Activated gamma-delta T cell (primary cell): Measurements from ENCODE around the gene STAT5A.
"Not testable (repeated sequence)": the region's sequence is repeated elsewhere in the genome, so short reads cannot be mapped to it uniquely, and the experiment has no call there.

ENCODE experiments used
- DNase-seq: peaks from one replicate; lab custom pipeline; 2025; lab: John Stamatoyannopoulos, UW

Gene STAT5A

DNA sequence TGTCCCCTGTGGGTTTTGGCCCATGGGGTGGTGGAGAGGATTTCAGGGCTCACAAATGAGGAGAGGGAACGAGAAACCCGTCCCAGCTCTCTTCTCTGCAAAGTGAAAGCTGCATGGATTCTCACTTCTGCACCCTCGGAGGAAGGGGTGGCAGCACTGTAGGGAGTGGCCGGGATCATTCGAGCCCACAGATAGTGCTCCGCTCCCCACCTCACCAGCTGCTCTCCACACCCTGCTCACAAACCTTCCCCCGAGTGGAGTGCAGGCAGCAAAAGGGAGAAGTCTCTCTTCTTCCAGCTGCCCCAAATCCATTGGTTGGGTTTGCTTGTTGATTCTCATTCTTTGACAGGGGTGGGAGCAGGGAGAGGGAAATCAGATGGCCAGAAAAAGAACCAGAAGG, 20.1 kb downstream of the STAT5A start:
- DNase-seq: no peak

- no peak for DNase-seq
These were observed 20.8 kb downstream of the STAT5A start for GRCh38 chr17:42309142-42309541.

- DNase-seq: no peak
These were observed 21.9 kb downstream of the STAT5A start for GRCh38 chr17:42309986-42310786.

DNA sequence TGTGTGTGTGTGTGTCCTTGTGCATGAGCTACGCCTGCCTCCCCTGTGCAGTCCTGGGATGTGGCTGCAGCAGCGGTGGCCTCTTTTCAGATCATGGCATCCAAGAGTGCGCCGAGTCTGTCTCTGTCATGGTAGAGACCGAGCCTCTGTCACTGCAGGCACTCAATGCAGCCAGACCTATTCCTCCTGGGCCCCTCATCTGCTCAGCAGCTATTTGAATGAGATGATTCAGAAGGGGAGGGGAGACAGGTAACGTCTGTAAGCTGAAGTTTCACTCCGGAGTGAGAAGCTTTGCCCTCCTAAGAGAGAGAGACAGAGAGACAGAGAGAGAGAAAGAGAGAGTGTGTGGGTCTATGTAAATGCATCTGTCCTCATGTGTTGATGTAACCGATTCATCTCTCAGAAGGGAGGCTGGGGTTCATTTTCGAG, 22.5 kb downstream of the STAT5A start:
- no peak for DNase-seq

GRCh38 chr17:42311240-42312034, 23.1 kb downstream of the STAT5A start:
- no peak for DNase-seq

DNA sequence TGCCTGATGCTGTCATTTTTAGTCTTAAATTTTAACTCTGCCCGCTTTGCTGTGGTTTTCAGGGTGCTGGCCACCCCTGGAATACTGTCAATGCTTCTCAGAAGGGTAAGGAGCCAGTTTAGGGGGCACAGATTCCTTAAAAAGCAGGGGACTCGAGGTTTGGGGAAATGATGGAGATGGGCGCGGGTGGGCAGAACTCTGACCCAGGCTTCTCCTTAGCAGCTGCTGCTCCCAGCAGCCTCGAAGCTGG, 23.7 kb downstream of the STAT5A start:
- no peak for DNase-seq

GRCh38 chr17:42312285-42313130, 24.2 kb downstream of the STAT5A start:
- DNase-seq: peak; percentile 60

DNA sequence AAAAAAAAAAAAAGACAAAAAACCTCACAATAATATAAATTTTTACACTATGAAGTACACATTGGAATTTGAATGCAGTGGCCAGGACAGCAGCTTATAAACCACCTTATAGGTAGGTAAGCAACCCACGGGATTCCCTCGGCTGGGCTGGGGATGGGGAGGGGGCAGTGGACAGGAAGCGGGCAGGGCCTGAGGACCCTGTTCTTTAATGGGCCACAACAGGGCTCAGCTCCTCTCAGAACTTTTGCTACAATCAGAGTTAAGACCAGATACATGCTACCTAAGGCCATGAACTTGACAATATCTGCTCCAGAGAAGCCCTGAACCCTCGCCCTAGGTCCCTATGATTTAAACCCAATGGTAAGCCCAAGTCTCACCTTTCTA, 25.1 kb downstream of the STAT5A start:
- DNase-seq: no peak

DNA sequence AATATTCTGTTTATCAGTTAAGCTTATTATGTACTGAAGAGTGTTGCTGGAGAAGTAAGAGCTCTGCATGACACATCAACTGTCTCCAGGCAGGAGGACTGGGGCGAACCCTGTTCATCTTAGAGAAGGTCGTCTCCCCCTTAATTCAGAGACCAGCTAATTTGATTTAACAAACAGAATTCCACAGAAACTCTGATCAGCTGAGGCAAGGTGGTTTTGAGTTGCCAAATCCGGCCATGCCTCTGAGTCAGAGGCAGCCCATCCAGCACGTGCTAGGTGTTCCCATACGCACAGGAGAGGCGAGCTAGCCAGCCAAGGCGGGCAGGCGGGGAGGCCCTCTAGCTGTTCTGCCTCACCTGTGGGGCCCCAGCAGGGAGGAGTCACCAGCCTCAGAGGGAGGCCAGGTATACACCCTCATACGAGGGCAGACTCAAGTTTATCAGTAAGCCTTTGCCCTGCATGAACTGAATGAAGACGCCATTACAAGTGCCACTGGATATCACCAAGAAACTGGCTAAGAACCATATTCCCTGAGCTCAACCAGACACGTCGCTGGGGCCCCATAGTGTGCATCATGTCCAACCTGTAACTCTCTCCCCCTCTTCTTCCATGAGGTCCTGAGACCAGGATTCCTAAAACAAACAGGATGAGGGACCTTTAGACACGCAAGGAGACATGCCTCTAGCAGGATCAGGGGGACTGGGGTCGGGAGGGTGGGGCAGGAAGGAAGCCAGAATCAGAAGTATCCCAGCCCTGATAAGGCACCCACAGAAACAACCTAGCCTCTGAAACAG, 25.7 kb downstream of the STAT5A start:
- DNase-seq: no peak

DNA sequence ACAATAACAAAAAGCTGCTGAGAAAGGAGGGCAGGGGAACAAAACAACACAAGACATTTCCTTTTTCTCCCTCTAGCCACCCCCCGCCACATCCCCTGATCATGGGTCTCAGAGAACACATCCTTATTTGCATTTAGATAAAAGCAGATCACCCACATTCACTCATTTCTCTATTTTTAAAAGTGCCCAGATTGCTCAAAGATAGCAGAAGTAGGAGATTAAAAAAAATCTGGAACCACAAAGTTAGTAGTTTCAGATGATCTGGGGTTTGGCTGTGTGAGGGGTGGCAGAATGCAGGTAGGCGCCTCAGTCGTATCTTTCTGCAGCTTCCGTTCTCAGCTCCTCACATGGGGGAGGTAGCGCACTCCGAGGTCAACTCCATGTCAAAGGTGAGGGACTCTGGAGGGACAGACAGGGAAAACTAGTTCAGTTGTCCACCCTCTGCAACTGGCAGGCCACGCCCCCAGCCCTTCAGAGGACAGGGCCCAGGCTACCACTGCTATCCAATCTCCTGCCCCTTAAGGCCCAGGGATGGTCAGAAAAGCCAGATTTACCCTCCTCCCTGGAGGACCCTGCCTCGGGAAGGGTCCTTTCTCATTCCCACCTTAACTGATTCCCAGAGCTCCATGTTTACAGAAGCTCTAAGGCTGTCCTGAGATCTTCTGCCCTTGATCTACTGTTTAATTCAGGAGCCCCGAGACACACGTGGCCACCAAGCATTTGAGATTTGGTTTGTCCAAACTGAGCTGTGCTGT, 27.3 kb downstream of the STAT5A start:
- DNase-seq: no peak

DNA sequence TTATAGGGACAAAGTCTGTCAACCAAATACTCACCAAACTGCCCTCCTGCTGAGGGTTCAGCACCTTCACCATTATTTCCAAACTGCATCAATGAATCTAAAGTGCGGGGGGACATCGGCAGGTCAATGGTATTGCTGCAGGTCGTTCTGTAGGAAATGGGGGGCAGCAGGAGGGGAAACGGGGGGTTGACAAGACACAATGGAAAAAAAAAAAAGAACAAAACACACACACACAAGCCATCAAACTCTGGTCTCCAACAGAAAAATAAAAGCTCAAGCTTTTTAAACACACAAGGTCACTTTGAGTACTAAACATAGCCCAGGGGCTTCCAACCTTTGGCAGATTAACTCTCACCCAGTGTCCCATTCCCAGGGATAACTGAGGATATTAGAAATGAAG, 28.5 kb downstream of the STAT5A start:
- no peak for DNase-seq

GRCh38 chr17:42317266-42317845, 29.1 kb downstream of the STAT5A start:
- DNase-seq: no peak

DNA sequence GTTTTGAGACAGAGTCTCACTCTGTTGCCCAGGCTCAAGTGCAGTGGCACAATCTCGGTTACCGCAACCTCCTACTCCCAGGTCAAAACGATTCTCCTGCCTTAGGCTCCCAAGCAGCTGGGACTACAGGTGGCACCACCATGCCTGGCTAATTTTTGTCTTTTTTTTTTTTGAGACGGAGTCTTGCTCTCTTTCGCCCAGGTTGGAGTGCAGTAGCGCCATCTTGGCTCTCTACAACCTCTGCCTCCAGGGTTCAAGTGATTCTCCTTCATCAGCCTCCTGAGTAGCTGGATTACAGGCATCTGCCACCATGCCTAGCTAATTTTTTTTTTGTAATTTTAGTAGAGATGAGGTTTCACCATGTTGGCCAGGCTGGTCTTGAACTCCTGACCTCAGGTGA, 29.7 kb downstream of the STAT5A start:
- not testable (repeated sequence) for DNase-seq

- DNase-seq: no peak
These were observed 33.3 kb downstream of the STAT5A start for GRCh38 chr17:42321555-42321954.

DNA sequence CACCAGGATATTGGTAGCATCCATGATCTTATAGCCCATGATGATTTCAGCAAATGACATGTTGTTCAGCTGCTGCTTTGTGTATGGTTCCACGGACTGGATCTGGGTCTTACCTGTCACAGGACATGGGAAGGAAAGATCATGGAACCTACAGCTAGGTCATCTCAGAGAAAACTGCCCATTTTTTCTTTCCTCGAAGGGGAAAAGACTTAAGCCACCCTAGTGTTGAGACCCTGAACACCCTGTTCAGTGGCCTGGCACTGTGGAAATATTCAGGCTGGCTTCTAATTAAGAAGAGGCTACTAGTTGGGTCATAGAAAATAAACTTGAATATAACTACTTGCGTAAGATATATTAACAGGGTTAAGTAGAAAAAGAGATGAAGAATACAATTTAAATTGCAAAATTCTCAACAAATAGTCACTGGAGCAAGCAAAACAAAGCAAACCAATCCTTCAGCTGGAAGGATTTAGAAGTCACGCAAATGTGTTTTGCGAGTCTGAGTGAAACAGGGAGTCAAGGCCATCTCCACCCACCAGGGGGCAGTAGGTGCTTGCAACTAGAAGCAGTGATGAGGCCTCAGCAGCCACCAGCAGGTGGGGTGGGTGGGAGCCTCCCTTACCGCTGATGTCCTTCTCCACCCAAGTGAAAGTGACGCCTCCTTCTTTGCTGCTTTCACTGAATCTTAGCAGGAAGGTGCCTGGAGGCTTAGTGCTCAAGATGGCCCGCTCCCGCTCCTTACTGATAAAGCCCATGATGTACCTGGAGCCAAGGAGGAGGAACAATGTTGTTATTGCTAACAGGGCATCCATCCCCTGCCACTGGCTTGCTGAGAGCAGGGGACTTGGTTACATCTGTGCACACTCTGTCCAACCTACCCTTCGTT, 34.3 kb downstream of the STAT5A start:
- DNase-seq: peak; percentile 20

DNA sequence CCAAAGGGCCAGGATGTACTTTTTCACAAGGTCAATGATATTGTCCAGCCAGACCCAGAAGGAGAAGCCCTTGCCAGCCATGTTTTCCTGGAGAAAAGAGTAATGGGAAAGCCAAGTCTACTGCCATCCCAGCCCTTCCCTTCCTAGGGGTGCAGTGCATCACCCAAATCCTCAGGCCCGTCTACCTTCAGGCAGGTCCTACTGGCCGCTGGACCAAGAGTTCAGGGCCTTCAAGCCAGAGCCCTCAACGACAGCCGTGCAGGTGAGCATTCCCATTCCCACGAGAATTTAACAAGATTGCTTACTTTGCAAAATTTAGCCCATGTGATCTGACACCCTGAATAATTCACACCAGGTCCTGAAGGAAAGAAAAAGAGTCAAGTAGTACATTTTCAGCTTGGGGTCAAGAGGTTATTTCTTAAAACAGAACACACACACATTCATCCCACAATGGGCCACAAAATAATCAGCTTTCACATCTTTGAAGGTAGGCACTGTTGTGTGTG, 35.0 kb downstream of the STAT5A start:
- DNase-seq: no peak

GRCh38 chr17:42325026-42325425, 36.7 kb downstream of the STAT5A start:
- no peak for DNase-seq

GRCh38 chr17:42329025-42329976, 41.0 kb downstream of the STAT5A start:
- no peak for DNase-seq
